Mesenchymal stem cell (in vitro differentiated cells and primary cell): ENCODE results near the gene DAB1.
A peak's percentile ranks its signal among the peaks of the same experiment; 100 is the strongest.

Experiments used
- DNase-seq: peaks from one replicate; pipeline ENCODE4 v3.0.0-alpha.2; 2013
- H2AFZ ChIP-seq: one replicate; pipeline ENCODE4 v1.6.1; 2013; ENCODE audit warnings: low read depth, mild to moderate bottlenecking, control low read depth, inconsistent platforms, low read length, moderate library complexity
- H2AK5ac ChIP-seq: 2 replicates; pipeline ENCODE4 v1.6.1; 2013; ENCODE audit warnings: low read length, moderate library complexity, mild to moderate bottlenecking, inconsistent platforms; ENCODE audit not compliant: severe bottlenecking
- H2BK120ac ChIP-seq: one replicate; pipeline ENCODE4 v1.6.1; 2013; ENCODE audit warnings: low read depth, mild to moderate bottlenecking, inconsistent platforms, low read length, moderate library complexity
- H2BK12ac ChIP-seq, 2 experiments: one replicate each; pipeline ENCODE4 v1.6.1; 2013; ENCODE audit warnings: inconsistent platforms in 2 of 2, low read length in 2 of 2, mild to moderate bottlenecking in 2 of 2, moderate library complexity in 2 of 2, control low read depth in 1 of 2
- H2BK15ac ChIP-seq: one replicate; pipeline ENCODE4 v1.6.1; 2013; ENCODE audit warnings: mild to moderate bottlenecking, low read depth, inconsistent platforms; ENCODE audit not compliant: poor library complexity, severe bottlenecking
- H2BK5ac ChIP-seq: 2 replicates; pipeline ENCODE4 v1.6.1; 2013; ENCODE audit warnings: low read depth, mild to moderate bottlenecking, low read length, control low read depth, inconsistent platforms; ENCODE audit not compliant: poor library complexity, severe bottlenecking
- H3K14ac ChIP-seq, 2 experiments: one replicate each; pipeline ENCODE4 v1.6.1; 2013; ENCODE audit warnings: inconsistent platforms in 2 of 2, low read length in 2 of 2, control low read depth in 1 of 2, mild to moderate bottlenecking in 1 of 2, moderate library complexity in 1 of 2
- H3K18ac ChIP-seq, 2 experiments: one replicate each; pipeline ENCODE4 v1.6.1; 2013; ENCODE audit warnings: inconsistent platforms in 2 of 2, low read length in 2 of 2, control low read depth in 1 of 2, low read depth in 1 of 2, mild to moderate bottlenecking in 1 of 2
- H3K23ac ChIP-seq, 2 experiments: one replicate each; pipeline ENCODE4 v1.6.1; 2013; ENCODE audit warnings: inconsistent platforms in 2 of 2, low read length in 2 of 2, mild to moderate bottlenecking in 2 of 2, moderate library complexity in 2 of 2, control low read depth in 1 of 2
- H3K27ac ChIP-seq: 2 replicates; pipeline ENCODE4 v1.5.1; 2013; ENCODE audit warnings: mild to moderate bottlenecking, moderate library complexity, low read length, control low read depth, inconsistent platforms; ENCODE audit not compliant: poor library complexity, severe bottlenecking
- H3K27me3 ChIP-seq, 2 experiments: 2 replicates each; pipeline versions ENCODE4 v1.6.1 to v1.7.0; 2013; ENCODE audit warnings: low read length in 2 of 2, mild to moderate bottlenecking in 2 of 2, moderate library complexity in 2 of 2, control low read depth in 1 of 2, inconsistent platforms in 1 of 2; ENCODE audit not compliant: control insufficient read depth in 1 of 2, insufficient read depth in 1 of 2
- H3K36me3 ChIP-seq, 2 experiments: 2 replicates each; pipeline versions ENCODE4 v1.6.1 to v1.7.0; 2013; ENCODE audit warnings: low read length in 2 of 2, control low read depth in 1 of 2, inconsistent platforms in 1 of 2, low read depth in 1 of 2, mild to moderate bottlenecking in 1 of 2; ENCODE audit not compliant: insufficient read depth in 2 of 2, control insufficient read depth in 1 of 2
- H3K4ac ChIP-seq, 2 experiments: one replicate each; pipeline ENCODE4 v1.6.1; 2013; ENCODE audit warnings: inconsistent platforms in 2 of 2, low read length in 2 of 2, mild to moderate bottlenecking in 2 of 2, moderate library complexity in 2 of 2, control low read depth in 1 of 2, low read depth in 1 of 2
- H3K4me1 ChIP-seq: 2 replicates; pipeline ENCODE4 v1.6.1; 2013; ENCODE audit warnings: low read depth, low read length, control low read depth; ENCODE audit not compliant: control insufficient read depth, insufficient read depth
- H3K4me2 ChIP-seq: 2 replicates; pipeline ENCODE4 v1.6.1; 2013; ENCODE audit warnings: low read length, mild to moderate bottlenecking, inconsistent platforms; ENCODE audit not compliant: poor library complexity, severe bottlenecking
- H3K4me3 ChIP-seq, 2 experiments: 2 replicates each; pipeline versions ENCODE4 v1.5.1 to v1.7.0; 2013; ENCODE audit warnings: low read length in 2 of 2, mild to moderate bottlenecking in 2 of 2, control low read depth in 1 of 2, low read depth in 1 of 2; ENCODE audit not compliant: insufficient read depth in 1 of 2
- H3K79me1 ChIP-seq: replicated peaks from 2 replicates; pipeline ENCODE4 v1.6.1; 2013; ENCODE audit warnings: mild to moderate bottlenecking, control low read depth, low read length, inconsistent platforms; ENCODE audit not compliant: poor library complexity, severe bottlenecking
- H3K9ac ChIP-seq: 2 replicates; pipeline ENCODE4 v1.7.0; 2013; ENCODE audit warnings: mild to moderate bottlenecking, low read length, moderate library complexity
- H3K9me3 ChIP-seq: 2 replicates; pipeline ENCODE4 v1.7.0; 2013; ENCODE audit warnings: mild to moderate bottlenecking, low read length; ENCODE audit not compliant: control insufficient read depth
- H4K8ac ChIP-seq: one replicate; pipeline ENCODE4 v1.6.1; 2013; ENCODE audit warnings: inconsistent platforms, mild to moderate bottlenecking, low read length, moderate library complexity
- H4K91ac ChIP-seq: one replicate; pipeline ENCODE4 v1.6.1; 2013; ENCODE audit warnings: mild to moderate bottlenecking, low read length, inconsistent platforms
- WGBS: methylation state at CpG from one replicate; pipeline ENCODE4 v1.1.7; 2013; ENCODE audit warnings: mixed read lengths; 5-methylcytosine and 5-hydroxymethylcytosine counted together

Gene DAB1

DNA sequence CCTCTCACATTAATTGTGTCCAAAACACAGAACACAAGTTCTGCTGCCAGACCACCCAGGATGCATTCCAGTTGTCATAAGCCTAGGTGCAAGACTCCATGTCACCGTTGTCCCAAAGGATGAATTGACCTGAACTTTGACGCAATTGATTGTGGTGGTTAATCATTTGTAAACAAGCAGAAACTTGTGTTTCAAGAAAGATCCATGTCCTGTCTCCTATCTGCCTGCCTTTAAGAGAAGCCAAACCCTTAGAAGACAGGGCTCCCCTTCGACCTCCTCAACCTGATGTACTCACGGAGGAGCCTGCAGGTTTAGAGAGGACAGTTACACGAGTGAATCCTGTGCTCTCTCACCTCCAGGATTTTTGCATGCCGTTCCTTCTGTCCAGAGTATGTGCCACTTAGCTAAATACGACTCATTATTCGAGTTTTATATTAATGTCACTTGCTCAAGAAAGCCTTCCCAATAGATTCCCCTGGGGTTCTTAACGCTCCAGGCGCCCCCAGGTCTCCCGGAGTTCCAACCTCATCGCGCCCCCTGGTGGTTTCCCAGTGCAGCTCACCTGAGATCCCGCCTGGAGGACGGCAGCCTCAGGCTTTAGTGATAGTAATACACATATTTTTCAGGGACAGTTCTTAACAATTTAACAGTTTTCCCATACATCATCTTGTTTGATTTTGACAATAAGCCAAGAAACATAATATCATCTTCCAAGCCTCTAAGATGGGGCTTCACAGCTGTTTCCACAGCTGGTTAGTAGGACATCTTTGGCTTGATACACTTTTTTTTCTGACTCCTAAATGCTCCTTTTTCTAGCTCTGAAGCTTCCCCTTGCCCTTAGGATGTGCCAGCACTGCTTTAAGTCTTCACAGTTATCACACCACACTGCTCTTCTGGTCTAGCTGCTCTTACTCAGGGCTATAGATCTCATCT is 455.7 kb downstream of the DAB1 start:
- no peak overlapping the region for H3K4me3 ChIP-seq
- H3K23ac ChIP-seq, result no peak overlapping the region
- no peak overlapping the region for H2BK120ac ChIP-seq
- H3K4ac ChIP-seq, result no peak overlapping the region
- peaks cover 3% of the 10 kb centered on the region for H3K9me3 ChIP-seq
- 45% methylated on average over 15 of the region's 15 CpGs for WGBS
- no peak overlapping the region for H3K14ac ChIP-seq
- no peak overlapping the region for H4K91ac ChIP-seq
- no peak overlapping the region for H2BK15ac ChIP-seq
- no peak overlapping the region for H4K8ac ChIP-seq
- H3K18ac ChIP-seq, result no peak overlapping the region
- H3K27ac ChIP-seq, result no peak overlapping the region
- H3K27me3 ChIP-seq, result no peaks in the 10 kb centered on the region
- no peak overlapping the region for H2AFZ ChIP-seq
- no peak overlapping the region for H3K9ac ChIP-seq
- no peaks in the 10 kb centered on the region for H3K36me3 ChIP-seq
- H3K4me2 ChIP-seq, result no peak overlapping the region
- peak; percentile 1 for DNase-seq
- H2AK5ac ChIP-seq, result no peak overlapping the region
- peak overlapping the region; percentile 9 for H2BK5ac ChIP-seq
- no peaks in the 10 kb centered on the region for H3K79me1 ChIP-seq
- no peaks in the 10 kb centered on the region for H3K4me1 ChIP-seq
- H2BK12ac ChIP-seq, result no peak overlapping the region

DNA sequence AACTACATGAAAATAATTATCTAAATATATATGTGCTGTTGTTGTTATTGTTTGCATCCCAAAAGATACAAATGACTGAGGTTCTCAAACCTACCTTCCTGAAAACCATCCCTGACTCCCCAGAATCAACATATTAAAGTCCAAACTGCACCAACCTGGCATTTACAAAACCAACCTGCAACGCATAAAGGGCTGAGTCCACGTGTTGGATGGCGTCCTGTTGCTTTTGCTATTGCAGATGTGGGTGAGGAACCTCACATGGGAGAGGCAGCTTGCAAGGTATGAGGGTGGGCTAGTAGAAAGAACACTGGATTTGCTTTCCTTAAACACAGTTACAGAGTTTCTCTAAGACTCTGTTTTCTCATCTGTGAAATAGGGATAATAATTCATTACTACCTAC is 456.5 kb downstream of the DAB1 start:
- H3K4me3 ChIP-seq, result no peak overlapping the region
- H2AK5ac ChIP-seq, result no peak overlapping the region
- H3K18ac ChIP-seq, result no peak overlapping the region
- H2AFZ ChIP-seq, result no peak overlapping the region
- H3K79me1 ChIP-seq, result no peaks in the 10 kb centered on the region
- no peaks in the 10 kb centered on the region for H3K4me1 ChIP-seq
- H2BK120ac ChIP-seq, result no peak overlapping the region
- H3K4ac ChIP-seq, result no peak overlapping the region
- no peak overlapping the region for H2BK5ac ChIP-seq
- no peak overlapping the region for H2BK15ac ChIP-seq
- H3K23ac ChIP-seq, result no peak overlapping the region
- no peak overlapping the region for H3K14ac ChIP-seq
- no peaks in the 10 kb centered on the region for H3K27me3 ChIP-seq
- no peak overlapping the region for H2BK12ac ChIP-seq
- no peak overlapping the region for H4K8ac ChIP-seq
- no peak overlapping the region for H4K91ac ChIP-seq
- no peak overlapping the region for H3K27ac ChIP-seq
- 74% methylated on average over 3 of the region's 3 CpGs for WGBS
- no peaks in the 10 kb centered on the region for H3K36me3 ChIP-seq
- no peak overlapping the region for H3K4me2 ChIP-seq
- peaks cover 3% of the 10 kb centered on the region for H3K9me3 ChIP-seq
- no peak overlapping the region for H3K9ac ChIP-seq
- DNase-seq, result no peak

DNA sequence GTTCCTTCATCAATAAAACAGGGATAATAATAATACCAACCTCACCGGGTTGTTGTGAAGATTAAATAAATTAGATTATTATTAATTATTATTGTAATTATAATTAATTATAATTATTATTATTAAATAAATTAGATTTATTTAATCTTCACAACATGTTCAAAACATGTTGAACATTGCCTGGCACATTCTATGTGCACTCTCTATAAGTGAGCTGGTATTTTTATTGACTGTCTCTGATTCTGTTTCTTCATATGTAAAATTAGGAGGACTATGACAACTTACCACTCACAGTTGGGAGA is 457.2 kb downstream of the DAB1 start:
- no peak overlapping the region for H2BK15ac ChIP-seq
- H3K27ac ChIP-seq, result no peak overlapping the region
- no peak for DNase-seq
- H2BK120ac ChIP-seq, result no peak overlapping the region
- H3K79me1 ChIP-seq, result no peaks in the 10 kb centered on the region
- H3K9me3 ChIP-seq, result peaks cover 3% of the 10 kb centered on the region
- no peak overlapping the region for H2BK5ac ChIP-seq
- no peak overlapping the region for H3K9ac ChIP-seq
- H3K23ac ChIP-seq, result no peak overlapping the region
- no peak overlapping the region for H4K8ac ChIP-seq
- H3K4me3 ChIP-seq, result no peak overlapping the region
- H3K4ac ChIP-seq, result no peak overlapping the region
- no peak overlapping the region for H2AFZ ChIP-seq
- H3K4me2 ChIP-seq, result no peak overlapping the region
- no peaks in the 10 kb centered on the region for H3K4me1 ChIP-seq
- H2AK5ac ChIP-seq, result no peak overlapping the region
- H3K36me3 ChIP-seq, result no peaks in the 10 kb centered on the region
- no peaks in the 10 kb centered on the region for H3K27me3 ChIP-seq
- H3K14ac ChIP-seq, result no peak overlapping the region
- no peak overlapping the region for H3K18ac ChIP-seq
- H4K91ac ChIP-seq, result no peak overlapping the region
- no CpG with 5 or more reads among the region's 1 CpG for WGBS
- H2BK12ac ChIP-seq, result no peak overlapping the region

DNA sequence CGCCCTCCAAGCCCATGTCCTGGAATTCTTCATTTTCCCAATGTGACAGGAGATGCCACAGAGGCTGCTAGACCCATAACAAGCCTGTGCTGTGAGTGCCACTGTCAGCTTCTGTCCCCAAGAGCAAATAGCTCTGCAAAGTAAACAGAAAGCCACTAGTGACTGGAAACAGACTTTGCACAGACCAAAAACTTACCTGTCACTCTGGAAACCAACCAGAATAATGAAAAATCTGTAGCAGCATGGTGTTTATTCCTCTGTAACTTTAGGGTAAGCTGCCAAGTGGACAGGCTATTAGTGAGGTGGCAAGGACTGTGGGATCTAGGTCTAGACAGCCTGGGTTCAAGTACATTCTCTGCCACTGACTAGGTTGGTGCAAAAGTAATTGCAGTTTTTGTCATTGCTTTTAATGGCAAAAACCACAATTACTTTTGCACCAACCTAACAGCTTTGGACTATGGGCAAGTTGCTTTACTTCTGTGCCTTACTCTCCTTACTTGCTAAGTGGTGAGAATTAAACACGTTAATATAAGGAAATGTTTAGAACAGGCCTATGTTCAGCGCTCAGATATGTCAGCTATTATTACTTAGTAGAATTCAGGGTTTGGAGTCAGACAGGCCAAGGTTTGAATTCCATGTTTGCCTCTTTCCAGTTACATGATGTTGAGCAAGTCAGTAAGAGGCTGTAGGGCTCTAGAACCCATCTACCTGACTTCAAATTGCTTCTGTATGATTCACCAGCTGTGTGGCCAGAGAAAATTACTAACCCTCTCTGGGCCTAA is 457.8 kb downstream of the DAB1 start, which contains the start of gene C8B:
C8B (minus strand) TSS at position 100 of the 782 bp plus-strand sequence; CDS start at position 33, 67 bp downstream.
- Histone ChIP-seq H3K23ac (no peak within 1 kb of the TSS), H2BK12ac (no peak within 1 kb of the TSS), H3K14ac (no peak within 1 kb of the TSS), H2BK120ac (no peak within 1 kb of the TSS), H3K18ac (no peak within 1 kb of the TSS), H3K9ac (no peak within 1 kb of the TSS), H3K9me3 (peaks cover 3% of the 10 kb centered on the region), H3K27ac (no peak within 1 kb of the TSS), H3K4me2 (no peak within 1 kb of the TSS), H4K91ac (no peak within 1 kb of the TSS), H2AFZ (no peak within 1 kb of the TSS), H2BK15ac (no peak within 1 kb of the TSS), H3K4ac (no peak within 1 kb of the TSS), H3K27me3 (no peaks in the 10 kb centered on the region), H3K4me3 (no peak within 1 kb of the TSS), H2AK5ac (no peak within 1 kb of the TSS), H3K36me3 (no peaks in the 10 kb centered on the region), H4K8ac (no peak within 1 kb of the TSS), H3K79me1 (no peaks in the 10 kb centered on the region), H3K4me1 (no peaks in the 10 kb centered on the region), H2BK5ac (no peak within 1 kb of the TSS)
- DNase-seq, result no peak
- 81% methylated on average over 3 of the region's 3 CpGs for WGBS
